Liver (tissue), 3 donors: ENCODE data around the gene RASD2.
"Not testable (repeated sequence)": the region's sequence is repeated elsewhere in the genome, so short reads cannot be mapped to it uniquely, and the experiment has no call there.

Experiments
- RXRA ChIP-seq, 2 donors: IDR thresholded peaks; 2 replicates each; pipeline ENCODE4 v1.6.1; 2017 to 2018; ENCODE audit warnings: antibody characterized with exemption in 2 of 2, mild to moderate bottlenecking in 1 of 2
- SP1 ChIP-seq: IDR thresholded peaks from 2 replicates; pipeline ENCODE4 v1.6.1; 2018; ENCODE audit warnings: antibody characterized with exemption, mild to moderate bottlenecking
- YY1 ChIP-seq: IDR thresholded peaks from 2 replicates; pipeline ENCODE4 v1.6.1; 2016; ENCODE audit warnings: antibody characterized with exemption, mild to moderate bottlenecking
- TF ChIP-seq, protein P1 (sequence below): fragments of 150-350 bp; IDR thresholded peaks from 2 replicates; pipeline ENCODE4 v1.5.1; 2017; ENCODE audit warnings: improper control_type of control experiment, low read depth, low read length; ENCODE audit not compliant: missing input control
- donor health status: healthy.
- donor health status: healthy.

DNA sequence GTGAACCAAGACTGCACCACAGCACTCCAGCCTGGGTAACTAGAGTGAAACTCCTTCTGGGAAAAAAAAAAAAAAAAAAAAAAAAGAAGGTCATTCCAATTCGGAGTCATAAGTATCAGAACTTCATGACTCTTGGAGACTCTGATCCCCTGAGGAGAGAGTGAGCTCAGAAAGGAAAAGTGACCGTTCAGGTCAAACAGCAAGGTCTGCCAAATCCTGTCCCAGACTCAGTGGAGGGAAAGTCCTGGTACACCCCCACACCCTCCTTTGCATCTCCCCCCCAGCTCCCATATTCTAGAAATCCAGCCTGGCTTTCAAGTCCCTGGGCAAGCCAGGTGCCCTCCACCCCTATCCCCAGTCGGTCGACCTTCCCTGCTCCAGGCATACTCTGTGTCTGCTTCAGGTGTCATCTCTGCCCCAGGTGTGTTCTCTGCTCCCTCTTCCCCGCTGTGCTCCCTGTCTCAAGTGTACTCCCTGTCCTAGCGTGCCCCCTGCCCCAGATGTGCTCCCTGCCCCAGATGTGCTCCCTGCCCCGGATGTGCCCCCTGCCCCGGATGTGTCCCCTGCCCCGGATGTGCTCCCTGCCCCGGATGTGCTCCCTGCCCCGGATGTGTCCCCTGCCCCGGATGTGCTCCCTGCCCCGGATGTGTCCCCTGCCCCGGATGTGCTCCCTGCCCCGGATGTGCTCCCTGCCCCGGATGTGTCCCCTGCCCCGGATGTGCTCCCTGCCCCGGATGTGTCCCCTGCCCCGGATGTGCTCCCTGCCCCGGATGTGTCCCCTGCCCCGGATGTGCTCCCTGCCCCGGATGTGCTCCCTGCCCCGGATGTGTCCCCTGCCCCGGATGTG, 49.3 kb upstream of the RASD2 start:
- TF ChIP-seq YY1; RXRA (IDR thresholded peaks at IDR 0.05); SP1: not testable (repeated sequence)
- TF ChIP-seq, protein P1, sequence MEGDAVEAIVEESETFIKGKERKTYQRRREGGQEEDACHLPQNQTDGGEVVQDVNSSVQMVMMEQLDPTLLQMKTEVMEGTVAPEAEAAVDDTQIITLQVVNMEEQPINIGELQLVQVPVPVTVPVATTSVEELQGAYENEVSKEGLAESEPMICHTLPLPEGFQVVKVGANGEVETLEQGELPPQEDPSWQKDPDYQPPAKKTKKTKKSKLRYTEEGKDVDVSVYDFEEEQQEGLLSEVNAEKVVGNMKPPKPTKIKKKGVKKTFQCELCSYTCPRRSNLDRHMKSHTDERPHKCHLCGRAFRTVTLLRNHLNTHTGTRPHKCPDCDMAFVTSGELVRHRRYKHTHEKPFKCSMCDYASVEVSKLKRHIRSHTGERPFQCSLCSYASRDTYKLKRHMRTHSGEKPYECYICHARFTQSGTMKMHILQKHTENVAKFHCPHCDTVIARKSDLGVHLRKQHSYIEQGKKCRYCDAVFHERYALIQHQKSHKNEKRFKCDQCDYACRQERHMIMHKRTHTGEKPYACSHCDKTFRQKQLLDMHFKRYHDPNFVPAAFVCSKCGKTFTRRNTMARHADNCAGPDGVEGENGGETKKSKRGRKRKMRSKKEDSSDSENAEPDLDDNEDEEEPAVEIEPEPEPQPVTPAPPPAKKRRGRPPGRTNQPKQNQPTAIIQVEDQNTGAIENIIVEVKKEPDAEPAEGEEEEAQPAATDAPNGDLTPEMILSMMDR, result not testable (repeated sequence)
